Osteoblast (primary cell): ENCODE data around the gene DMBT1. TPM values are rescaled to one million over a fixed set of nuclear protein-coding genes. Genes with fewer than 3 reads are reported as not detected.

Experiments
- DNase-seq: peaks from one replicate; pipeline ENCODE4 v3.0.0; 2011; ENCODE audit warnings: low spot score, mixed read lengths; ENCODE audit not compliant: insufficient read length; ENCODE audit errors: missing footprints
- H2AFZ ChIP-seq: 2 replicates; pipeline ENCODE4 v1.6.0; 2011; ENCODE audit warnings: mild to moderate bottlenecking, low read length
- H3K27ac ChIP-seq: 2 replicates; pipeline ENCODE4 v1.5.1; 2011; ENCODE audit warnings: mild to moderate bottlenecking, low read depth, low read length, moderate library complexity
- H3K27me3 ChIP-seq: 2 replicates; pipeline ENCODE4 v1.6.0; 2012; ENCODE audit warnings: mild to moderate bottlenecking, control low read depth, inconsistent platforms, low read length, moderate library complexity; ENCODE audit not compliant: insufficient read depth
- H3K36me3 ChIP-seq: 2 replicates; pipeline ENCODE4 v1.5.1; 2011; ENCODE audit warnings: mild to moderate bottlenecking, low read length, control low read depth, moderate library complexity; ENCODE audit not compliant: insufficient read depth
- H3K4me1 ChIP-seq: 2 replicates; pipeline ENCODE4 v1.5.1; 2011; ENCODE audit warnings: mild to moderate bottlenecking, low read length, control low read depth, moderate library complexity; ENCODE audit not compliant: insufficient read depth
- H3K4me2 ChIP-seq: 2 replicates; pipeline ENCODE4 v1.6.0; 2011; ENCODE audit warnings: mild to moderate bottlenecking, low read length; ENCODE audit not compliant: insufficient read depth
- H3K4me3 ChIP-seq: fragments of 200-600 bp; sonication (generic); 3 replicates; pipeline ENCODE4 v1.5.1; 2012; ENCODE audit warnings: mild to moderate bottlenecking, low read length, inconsistent platforms; ENCODE audit not compliant: insufficient read depth
- H3K79me2 ChIP-seq: 2 replicates; pipeline ENCODE4 v1.6.0; 2012; ENCODE audit warnings: mild to moderate bottlenecking, low read length, control low read depth, inconsistent platforms; ENCODE audit not compliant: insufficient read depth
- H3K9me3 ChIP-seq: 2 replicates; pipeline ENCODE4 v1.5.1; 2011; ENCODE audit warnings: low read depth, low read length, control low read depth
- H4K20me1 ChIP-seq: 2 replicates; pipeline ENCODE4 v1.6.0; 2012; ENCODE audit warnings: mild to moderate bottlenecking, low read length, control low read depth; ENCODE audit not compliant: insufficient read depth
- CTCF ChIP-seq: IDR thresholded peaks from 2 replicates; pipeline ENCODE4 v1.5.1; 2011; ENCODE audit warnings: mild to moderate bottlenecking, low read depth, low read length, moderate library complexity; ENCODE audit errors: extremely low read depth
- total RNA-seq: library from RNA; depleted of rRNA; stranded (reverse); fragments of >200 nt; gene quantifications from 2 replicates; pipeline ENCODE4 v1.2.3, GENCODE V29; 2012

The DMBT1 gene
- total RNA-seq, 1 donor = under 0.01 TPM

DNA sequence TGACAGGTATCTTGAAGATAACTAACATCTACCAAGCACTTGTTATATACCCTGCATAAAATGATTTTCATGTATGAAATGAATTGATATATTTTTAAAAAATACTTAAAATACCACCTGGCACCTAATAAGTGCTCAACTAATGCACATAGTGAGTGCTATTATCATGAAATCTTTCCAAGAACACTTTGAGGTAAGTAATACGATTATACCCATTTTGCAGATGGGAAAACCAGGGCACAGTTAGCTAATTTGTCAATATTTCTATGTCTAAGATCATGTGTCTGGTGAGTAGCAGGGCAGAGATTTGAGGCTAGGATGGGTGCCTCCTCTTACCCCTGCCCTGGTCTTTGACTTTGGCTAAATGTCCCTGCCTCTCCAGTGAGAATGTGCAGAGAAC lies 6.1 kb downstream of the DMBT1 start:
- no peak for TF ChIP-seq CTCF
- Histone ChIP-seq H2AFZ (no peak overlapping the region), H3K4me2 (no peak overlapping the region)

GRCh38 chr10:122567056-122567660 lies 6.6 kb downstream of the DMBT1 start:
- no peak overlapping the region for H3K4me3 ChIP-seq
- peaks cover 24% of the 10 kb centered on the region for H3K27me3 ChIP-seq
- TF ChIP-seq CTCF = peak; percentile 83
- H3K4me1 ChIP-seq = peaks cover 7% of the 10 kb centered on the region
- no peaks in the 10 kb centered on the region for H4K20me1 ChIP-seq
- H3K4me2 ChIP-seq = no peak overlapping the region
- H3K36me3 ChIP-seq = no peaks in the 10 kb centered on the region
- H2AFZ ChIP-seq = no peak overlapping the region
- no peaks in the 10 kb centered on the region for H3K9me3 ChIP-seq
- H3K27ac ChIP-seq = no peak overlapping the region
- DNase-seq = no peak
- H3K79me2 ChIP-seq = no peaks in the 10 kb centered on the region

More for the DNA sequence above, 6.1 kb downstream of the DMBT1 start:
- Histone ChIP-seq H3K4me3 (no peak overlapping the region), H3K27me3 (peaks cover 29% of the 10 kb centered on the region), H3K36me3 (no peaks in the 10 kb centered on the region), H4K20me1 (no peaks in the 10 kb centered on the region), H3K27ac (no peak overlapping the region), H3K79me2 (no peaks in the 10 kb centered on the region), H3K4me1 (peaks cover 7% of the 10 kb centered on the region), H3K9me3 (no peaks in the 10 kb centered on the region)
- DNase-seq = no peak

DNA sequence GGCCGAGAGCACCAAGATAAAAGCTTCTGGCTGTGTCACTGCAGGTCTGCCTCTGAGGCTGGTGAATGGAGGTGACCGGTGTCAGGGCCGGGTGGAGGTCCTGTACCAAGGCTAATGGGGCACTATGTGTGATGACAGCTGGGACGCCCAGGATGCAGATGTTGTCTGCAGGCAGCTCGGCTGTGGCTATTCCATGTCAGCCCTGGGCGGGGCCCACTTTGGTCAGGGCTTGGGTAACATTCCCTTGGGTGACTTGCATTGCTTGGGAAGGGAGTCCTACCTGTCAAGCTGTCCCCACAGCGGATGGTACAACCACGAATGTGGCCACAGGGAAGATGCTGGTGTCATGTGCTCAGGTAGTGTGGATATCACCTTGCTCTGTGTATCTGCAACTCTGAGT lies 8.0 kb downstream of the DMBT1 start:
- Histone ChIP-seq H3K9me3 (no peaks in the 10 kb centered on the region), H3K79me2 (no peaks in the 10 kb centered on the region), H3K4me2 (no peak overlapping the region), H3K27ac (no peak overlapping the region), H3K27me3 (peaks cover 15% of the 10 kb centered on the region), H3K4me1 (peaks cover 7% of the 10 kb centered on the region), H4K20me1 (no peaks in the 10 kb centered on the region), H3K4me3 (no peak overlapping the region), H2AFZ (no peak overlapping the region), H3K36me3 (no peaks in the 10 kb centered on the region)
- DNase-seq = no peak
- TF ChIP-seq CTCF = no peak

- Histone ChIP-seq H3K9me3 (no peaks in the 10 kb centered on the region), H3K4me1 (peaks cover 1% of the 10 kb centered on the region), H3K79me2 (no peaks in the 10 kb centered on the region), H3K27ac (no peak overlapping the region), H2AFZ (no peak overlapping the region), H4K20me1 (no peaks in the 10 kb centered on the region), H3K36me3 (no peaks in the 10 kb centered on the region), H3K4me2 (no peak overlapping the region), H3K27me3 (peaks cover 8% of the 10 kb centered on the region), H3K4me3 (no peak overlapping the region)
- no peak for TF ChIP-seq CTCF
- no peak for DNase-seq
Measured at GRCh38 chr10:122570920-122571319, 10.4 kb downstream of the DMBT1 start.
